ENCODE data around the gene ZNF90.
"Not testable (repeated sequence)": the region's sequence is repeated elsewhere in the genome, so short reads cannot be mapped to it uniquely, and the experiment has no call there.

Gene ZNF90

DNA sequence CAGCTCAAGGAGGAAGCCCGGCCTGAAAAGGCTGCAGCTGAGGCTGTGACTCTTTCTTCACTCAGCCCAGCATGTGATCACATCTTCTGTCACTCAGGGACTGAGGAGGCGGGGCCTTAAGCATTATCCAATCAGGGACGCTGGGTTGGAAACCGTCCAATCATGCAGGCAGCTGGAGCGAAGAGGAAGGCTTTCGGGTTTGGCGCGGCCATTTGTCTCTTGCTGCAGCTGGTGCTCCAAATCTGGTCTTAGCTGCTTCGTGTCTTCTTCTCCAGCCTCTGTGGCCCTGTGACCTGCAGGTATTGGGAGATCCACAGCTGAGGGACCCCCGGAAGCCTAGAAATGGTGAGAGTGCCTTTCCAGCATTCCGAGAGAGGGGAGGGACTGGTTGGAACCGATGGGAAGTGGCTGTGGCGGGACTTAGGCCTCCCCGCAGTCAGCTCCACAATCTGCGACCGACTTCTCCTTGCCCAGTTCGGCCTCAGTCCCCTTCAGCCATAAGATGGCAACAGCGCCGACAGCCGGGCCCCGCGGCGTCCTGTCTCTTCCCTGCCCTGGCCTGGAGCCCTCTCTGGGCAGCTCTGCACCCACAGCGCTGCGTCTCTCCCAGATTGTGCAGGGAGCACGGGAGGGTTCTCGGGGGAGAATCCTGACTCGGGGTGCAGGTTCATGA is at the start of gene ZNF90:
Gene ZNF90 (plus strand): TSS at position 210 of the 673 bp plus-strand sequence. CDS start 133 bp downstream, at position 343.
- no peak for DNase-seq

DNA sequence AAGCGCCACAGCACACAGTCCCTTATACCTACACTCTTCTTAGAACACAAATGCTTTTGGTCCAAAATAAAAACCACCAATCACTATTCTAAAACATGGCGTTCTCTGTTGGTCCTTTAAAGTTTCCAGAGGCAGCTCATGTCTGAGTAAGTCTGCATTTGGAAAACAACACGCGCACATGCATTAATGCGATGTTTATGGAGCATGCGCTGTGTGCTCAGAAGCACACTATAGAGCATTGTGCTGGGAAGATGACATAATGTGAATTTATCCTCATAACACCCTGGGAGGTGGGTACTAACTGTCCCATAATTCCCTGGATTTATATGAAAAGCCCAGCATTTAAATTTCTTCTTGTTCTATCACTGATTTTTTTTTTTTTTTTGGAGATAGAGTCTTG is 49.2 kb upstream of the ZNF90 start:
- no peak for DNase-seq

DNA sequence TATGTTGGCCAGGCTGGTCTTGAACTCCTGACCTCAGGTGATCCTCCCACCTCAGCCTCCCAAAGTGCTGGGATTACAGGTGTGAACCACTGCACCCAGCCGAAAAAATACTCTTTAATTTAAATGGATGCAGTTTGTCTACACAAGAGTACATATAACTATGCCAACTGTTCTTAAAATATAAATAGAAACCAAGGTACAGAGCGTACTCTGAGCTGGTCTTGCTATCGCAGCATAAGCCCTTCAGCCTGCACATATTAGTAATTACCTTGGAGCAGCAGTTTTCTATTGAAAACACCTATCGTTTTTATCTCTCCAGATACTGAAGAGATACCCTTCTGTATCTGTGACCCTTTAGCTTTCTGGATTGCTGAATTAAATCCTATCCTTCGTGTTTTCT is 41.9 kb upstream of the ZNF90 start:
- no peak for DNase-seq

DNA sequence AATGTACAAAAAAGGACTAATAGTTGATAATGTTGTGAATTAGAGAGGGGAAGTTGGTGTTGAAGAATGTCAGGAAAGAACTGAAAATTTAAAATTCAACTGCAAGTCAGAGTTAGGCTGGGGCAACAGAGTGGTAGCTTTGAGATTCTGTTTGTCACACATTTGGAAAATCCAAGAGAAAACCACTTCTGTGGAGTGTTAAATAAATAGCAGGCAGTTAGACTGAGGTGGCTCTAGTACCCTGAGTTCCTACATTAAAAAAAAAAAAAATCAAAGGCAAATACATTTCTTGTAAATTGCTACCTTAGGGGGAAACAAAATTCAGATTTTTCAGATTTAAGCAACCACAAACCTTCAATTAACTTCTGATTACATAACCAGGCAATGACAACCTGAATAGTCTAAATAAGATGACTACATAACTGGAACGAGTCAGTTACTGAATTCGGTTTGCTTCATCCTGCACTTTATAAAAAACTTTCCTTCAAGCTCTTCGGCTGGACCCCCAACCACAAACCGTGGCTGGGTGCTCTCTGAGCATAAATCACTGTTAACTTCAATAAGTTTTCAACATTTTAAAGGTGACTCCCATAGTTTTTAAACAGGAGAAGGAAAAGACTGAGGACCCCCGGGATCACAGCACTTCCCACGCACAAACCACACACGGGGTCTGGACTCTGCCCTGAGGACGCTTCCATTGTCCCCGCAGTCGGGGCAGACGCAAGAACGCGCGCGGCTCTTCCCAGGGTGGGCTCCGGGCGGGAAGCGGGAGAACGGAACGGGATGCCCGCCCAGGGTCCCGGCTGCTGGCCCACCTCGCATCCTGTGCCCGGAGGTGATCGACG is 39.2 kb upstream of the ZNF90 start:
- no peak for DNase-seq

DNA sequence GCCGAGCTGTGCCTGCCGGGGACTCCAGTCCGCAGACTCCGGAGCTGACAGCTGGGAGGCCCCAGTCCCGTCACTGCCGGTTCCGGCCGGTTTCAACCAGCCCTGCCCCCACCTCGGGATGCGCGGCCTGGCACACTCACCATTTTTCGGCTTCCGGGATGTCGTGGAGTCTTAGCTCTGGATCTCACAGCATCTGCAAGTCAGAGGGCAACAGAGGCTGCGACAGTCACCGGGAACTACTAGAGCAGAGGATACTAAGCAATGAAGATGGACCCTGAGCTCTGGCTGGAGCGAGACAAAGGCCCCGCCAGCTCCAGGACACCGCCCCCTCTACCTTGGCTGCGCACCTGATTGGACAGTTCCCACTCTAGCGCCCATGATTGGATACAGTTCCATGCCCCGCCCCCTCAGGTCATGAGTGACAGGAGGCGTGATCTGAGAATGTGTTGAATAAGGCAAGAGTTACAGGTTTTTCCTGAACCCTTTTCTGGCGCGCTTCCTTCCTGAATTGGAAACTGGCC is 38.5 kb upstream of the ZNF90 start, which contains the start of gene ZNF682:
Gene ZNF682 (minus strand): TSS at position 303 of the 521 bp plus-strand sequence. CDS start 160 bp downstream, at position 143.
- DNase-seq: peak; percentile 85

DNA sequence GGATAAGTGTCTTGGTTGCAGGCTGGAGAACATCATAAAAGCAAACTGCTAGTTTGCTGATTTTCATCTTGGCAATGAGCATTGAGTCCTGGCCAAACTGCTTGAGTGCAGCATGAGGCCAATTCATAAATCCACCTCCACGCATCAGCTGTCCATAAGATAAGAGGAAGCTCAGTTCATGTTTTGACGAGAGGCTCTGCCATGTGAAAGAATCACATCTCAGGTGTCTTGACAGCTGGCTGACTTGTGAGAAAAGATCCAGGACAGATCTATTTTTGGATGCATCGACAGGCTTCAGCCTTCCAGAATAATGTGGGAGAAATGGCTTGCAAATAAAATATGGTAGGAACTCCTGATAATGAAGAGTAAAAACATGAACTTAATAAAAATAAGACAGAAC is 33.1 kb upstream of the ZNF90 start:
- DNase-seq: no peak

DNA sequence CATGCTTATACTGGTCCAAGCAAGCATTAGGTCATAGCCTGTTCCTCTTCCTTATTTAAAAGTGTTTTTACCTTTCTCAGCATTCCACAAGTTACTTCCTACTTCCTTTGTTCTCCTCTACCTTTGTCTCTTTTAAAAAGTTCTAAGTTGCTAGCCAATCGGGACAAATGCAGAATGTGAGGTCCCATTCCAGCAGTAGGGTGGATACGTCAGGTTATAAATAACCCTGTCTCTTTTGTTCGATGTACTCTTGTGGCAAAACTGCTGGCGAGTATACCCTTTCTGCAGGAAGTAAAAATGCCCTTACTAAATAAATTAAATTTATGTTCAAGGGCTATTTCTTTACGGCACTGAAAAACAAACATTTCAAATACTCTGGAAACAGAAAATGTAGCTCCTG is 32.1 kb upstream of the ZNF90 start:
- DNase-seq: not testable (repeated sequence)

DNA sequence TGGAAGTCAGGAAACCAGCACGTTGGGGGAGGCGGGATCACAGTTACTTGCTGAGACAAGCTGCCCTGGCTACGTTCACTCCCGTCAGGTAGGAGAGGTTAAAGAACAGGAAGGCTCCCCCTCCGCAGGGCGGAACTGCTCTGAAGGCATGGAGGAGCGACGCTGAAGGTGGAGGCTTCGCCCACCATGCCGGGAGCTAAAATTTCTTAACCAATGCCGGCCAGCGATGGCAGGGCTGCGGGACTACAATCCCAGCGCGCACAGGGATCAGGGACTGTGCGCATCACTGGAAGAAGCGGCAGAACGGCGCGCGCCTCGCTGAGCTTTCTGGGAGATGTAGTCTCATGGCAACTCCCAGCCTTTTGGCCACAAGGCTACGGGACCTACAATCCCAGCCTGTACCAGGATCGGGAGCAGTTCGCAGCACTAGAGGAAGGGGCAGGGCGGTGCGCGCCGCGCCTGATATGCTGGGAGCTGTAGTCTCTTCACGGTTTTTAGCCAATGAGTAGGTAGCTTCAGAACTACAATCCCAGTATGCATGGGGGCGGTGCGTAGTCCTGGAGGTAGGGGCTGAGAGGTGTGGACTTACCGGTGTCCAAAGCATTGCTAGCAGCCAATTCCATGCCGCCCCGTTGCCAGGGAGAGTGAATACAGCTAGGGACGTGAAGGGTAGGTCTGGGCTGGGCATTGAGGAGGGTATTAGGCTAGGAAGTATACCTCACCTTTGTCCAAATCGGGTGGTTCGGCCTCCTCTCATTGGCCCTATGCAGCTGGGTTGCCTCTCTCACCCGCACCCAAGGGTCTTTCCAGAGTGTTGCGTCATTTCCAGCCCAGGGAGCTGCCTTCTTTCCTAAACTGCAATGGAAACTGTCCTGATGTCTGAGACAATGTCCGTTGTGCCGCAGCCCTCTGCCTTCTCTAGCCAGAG is 25.7 kb upstream of the ZNF90 start:
- DNase-seq: peak; percentile 72 to 79

DNA sequence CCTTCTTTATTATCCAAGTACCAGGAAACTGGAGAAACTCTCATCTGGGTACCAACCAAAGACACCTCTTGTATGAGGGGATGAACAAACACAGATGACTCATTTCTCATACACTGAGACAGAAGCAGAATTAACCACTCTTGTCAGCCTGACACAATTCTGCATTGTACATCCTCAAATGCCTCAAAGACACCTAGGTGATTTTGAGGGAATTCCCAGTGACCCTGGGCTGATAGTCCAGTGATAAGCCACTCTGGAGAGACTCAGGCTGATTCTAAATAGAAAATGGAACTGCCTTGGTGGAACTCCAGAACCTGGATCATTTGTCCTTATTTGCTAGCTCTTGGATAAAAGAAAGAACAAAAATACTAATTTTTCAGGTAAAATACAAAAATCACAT is 19.1 kb upstream of the ZNF90 start:
- DNase-seq: not testable (repeated sequence)

DNA sequence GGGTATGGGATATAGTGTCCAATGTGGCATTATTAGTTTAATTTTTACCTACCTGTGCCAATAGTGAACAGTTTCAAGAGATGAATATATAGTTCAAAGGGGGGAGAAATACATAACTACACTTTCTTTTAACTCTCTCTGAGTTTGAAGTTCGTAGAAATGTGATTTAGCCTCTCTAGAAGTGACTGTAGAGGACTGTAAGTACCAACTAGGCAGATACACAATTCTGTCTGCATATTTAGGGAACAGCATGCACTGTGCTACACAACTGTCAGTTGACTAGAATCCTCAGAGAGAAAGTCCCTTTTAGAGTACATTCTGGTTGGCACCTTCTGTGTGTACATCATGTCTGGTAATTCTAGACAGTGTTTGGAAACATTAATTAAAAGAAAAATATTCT is 17.5 kb upstream of the ZNF90 start:
- no peak for DNase-seq

DNA sequence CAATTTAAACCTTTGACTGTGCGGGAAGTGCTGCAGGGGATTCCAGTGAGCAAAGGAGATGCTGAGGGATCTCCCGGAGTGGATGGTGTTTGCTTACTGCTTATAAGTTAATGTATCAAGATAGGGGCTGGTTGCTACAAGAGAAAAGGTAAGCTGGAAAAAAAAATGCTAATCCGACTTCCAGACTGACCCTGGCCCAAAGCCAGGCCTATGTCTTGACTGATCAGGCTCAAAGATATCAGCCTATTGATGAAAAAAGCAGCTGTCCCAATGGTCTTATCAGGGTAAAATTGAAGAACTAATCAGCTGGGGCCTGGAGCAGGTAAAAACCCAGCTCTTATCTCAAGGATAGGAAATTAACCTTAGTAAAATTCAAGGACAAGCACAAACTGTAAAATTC is 10.9 kb upstream of the ZNF90 start:
- DNase-seq: no peak

DNA sequence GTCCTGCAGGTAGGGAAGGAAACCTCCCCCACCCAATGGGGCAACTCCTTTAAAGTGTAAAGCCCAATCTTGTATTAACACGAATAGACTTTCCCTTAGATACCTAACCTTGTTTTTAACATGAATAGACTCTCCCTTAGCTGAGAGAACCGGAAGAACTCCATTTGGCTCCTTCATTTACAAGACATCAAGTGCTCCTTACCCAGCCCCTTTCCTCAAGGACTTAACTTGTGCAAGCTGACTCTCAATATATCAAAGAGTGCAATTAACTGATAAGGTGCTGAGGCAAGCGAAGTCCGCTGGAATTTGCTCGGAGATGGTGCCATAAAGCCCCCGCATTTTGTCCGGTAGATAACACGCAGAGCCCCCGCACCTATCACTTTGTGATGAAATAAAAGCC is 9.9 kb upstream of the ZNF90 start:
- DNase-seq: no peak

DNA sequence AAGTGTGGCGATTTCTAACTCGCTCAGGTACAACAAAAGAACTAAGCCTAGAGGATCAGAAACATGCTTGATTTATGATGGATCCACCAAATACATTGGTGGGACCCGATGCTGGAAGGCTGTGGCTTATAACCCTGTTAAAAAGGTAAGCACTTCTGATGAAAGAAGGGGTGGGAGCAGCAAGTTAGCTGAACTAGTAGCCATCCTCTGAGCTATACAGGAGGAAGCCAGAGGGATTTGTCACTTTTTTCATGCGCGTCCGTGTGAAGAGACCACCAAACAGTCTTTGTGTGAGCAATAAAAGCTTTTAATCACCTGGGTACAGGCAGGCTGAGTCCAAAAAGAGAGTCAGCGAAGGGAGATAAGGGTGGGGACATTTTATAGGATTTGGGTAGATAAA is 9.2 kb upstream of the ZNF90 start:
- not testable (repeated sequence) for DNase-seq

DNA sequence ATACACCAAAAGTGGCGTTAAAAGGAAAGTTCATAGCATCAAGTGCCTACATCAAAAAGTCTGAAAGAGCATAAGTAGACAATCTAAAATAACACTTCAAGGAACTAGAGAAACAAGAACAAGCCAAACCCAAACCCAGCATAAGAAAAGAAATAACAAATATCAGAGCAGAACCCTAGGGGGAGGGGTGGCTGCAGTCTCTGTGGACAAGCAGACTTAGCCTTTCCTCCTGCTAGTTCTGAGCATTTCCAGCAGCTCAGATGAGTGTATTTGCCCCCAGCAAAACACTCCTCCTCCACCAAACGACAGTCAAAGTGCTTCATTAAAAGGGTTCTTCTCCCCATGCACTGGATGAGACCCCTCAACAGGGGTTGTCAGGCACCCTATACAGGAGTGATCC is 7.1 kb upstream of the ZNF90 start:
- no peak for DNase-seq

DNA sequence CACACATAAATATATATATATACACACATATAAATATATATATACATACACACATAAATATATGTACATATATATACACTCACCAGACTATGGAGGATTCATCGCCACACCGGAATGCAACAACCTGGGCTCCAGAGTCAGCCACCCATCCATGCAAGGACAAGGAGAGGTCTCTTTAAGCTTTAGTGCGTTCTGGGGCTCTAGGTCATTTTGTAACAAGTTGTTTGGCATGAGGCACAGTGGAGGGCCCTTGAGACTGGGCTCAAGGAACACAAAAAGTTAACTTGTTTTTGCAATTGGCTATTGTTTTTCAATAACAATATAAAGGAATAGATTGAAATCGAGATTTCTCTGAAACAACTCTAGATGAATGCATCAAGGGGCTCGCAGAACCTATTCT is 4.9 kb upstream of the ZNF90 start:
- DNase-seq: no peak

DNA sequence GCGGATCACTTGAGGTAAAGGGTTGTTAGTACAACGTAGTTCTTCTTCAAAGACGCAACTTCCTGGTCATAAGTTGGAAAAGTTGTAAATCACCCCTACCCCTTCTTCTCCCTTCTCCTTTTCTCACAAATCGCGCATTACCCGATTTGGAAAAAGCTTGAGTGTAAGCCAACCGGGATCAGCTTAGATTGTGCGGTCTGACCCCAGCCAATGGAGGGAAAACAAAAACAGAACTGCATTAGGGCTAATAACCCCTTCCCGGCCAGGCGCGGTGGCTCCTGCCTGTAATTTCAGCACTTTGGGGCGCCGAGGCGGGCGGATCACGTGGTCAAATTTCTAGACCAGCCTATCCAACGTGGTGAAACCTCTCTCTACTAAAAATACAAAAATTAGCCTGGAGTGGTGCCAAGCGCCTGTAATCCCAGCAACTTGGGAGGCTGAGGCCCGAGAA is 806 bp downstream of the ZNF90 start:
- DNase-seq: no peak

DNA sequence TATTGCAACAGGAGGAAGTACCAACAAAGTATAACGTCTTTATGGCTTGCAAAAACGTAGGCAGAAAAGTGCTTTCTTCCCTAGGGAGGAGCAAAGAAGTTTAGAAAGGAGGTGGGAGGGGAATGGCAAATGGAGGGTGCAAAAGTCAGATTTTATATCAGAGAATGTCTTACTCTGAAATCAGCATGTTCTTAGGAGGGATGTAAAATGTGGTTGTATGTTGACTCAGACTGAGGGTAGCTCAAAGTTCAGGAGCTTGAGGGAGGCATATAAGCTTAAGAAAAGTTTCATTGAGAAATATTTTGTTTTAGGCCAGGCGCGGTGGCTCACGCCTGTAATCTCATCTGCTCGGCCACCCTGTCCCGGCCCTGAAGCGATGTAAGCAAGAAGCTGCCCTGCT is 1.7 kb downstream of the ZNF90 start:
- no peak for DNase-seq

DNA sequence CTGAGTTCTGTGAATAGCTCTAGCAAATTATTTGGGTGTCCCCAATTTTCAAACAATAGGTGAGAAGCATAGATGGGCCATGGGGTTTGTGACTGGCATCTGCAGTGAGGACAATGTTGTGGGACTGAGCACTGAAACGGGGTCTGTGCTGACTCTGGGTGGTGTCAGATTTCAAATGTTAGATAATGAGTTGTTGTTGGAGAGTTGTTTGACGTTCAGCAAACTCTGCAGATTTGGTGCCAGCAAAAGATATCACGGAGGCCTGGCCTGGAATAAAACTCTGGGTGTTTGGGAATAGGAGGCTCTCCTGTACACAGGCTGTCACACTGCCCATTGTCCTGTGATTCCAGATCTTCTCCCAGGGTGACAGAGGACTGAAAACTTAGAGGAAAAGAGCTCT is 2.9 kb downstream of the ZNF90 start:
- no peak for DNase-seq

DNA sequence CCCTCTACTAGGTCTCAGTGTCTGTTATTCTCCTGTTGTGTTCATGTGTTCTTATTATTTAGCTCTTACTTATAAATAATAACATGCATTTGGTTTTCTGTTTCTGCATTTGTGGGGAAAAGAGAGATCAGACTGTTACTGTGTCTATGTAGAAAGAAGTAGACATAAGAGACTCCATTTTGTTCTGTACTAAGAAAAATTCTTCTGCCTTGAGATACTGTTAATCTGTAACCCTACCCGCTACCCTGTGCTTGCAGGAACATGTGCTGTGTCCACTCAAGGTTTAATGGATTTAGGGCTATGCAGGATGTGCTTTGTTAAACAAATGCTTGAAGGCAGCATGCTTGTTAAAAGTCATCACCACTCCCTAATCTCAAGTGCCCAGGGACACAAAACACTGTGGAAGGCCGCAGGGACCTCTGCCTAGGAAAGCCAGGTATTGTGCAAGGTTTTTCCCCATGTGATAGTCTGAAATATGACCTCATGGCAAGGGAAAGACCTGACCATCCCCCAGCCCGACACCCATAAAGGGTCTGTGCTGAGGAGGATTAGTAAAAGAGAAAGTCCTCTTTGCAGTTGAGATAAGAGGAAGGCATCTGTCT is 4.5 kb downstream of the ZNF90 start:
- not testable (repeated sequence) for DNase-seq

DNA sequence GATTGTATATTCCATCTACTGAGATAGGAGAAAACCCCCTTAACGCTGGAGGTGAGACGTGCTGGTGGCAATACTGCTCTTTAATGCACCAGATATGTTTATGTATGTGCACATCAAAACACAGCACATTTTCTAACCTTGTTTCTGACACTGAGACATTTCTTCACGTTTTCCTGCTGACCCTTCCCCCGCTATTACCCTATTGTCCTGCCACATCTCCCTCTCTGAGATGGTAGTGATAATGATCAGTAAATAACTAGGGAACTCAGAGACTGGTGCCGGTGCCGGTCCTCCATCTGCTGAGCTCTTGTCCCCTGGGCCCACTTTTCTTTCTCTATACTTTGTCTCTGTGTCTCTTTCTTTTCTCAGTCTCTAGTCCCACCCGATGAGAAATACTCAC is 5.1 kb downstream of the ZNF90 start:
- DNase-seq: not testable (repeated sequence)

DNA sequence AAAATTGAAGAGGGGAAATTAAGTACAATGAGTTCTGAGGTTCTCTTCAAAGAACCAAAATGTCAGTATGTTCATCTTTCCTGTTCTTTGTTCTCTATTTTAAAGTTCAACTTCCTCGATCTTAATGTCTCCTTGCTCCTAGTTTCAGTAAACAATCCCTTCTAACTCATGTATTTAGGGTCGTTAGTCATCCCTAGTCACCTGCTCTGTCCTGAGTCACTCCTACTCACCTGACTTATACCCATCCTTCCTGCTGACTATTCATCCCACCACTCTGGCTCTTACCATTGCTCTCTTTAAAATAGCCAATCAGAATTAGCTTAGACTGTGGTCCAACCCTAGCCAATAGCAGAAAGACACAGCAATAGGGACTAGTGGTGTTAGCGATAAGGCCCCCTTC is 24.3 kb downstream of the ZNF90 start:
- DNase-seq: no peak

DNA sequence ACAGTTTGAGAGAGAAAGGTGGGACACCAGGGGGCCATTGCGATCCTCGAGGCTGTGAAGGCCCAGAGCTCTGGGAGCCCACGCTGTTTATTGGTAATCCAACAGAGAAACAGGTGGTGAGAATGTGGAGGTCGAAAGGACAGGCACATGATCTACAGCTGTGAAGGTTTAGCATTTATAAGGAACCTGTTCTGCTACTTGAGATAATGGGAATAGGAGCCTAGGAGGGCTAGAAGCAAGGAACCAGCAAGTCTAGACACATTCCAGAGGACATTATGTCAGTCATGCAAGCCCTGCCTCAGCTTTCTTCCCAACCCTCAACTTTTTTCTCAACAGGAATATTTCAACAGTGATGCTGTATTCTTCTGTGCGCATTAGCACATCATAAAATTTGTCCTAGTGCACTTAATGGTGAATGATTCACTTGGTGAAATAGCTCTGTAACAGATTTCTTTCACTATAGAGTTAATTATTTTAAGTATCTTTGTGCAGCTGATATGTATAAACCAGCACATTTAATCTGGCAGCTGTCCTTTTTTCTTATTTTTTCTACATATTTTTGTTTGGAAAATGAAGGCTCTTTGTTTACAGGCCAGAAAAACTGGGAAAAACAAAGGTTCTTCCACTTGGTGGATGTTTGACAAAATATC is 25.4 kb downstream of the ZNF90 start:
- DNase-seq: no peak

All from NCI-H1930 (cell line).